Measurements from ENCODE around the gene CES2.
"Not testable (repeated sequence)": the region's sequence is repeated elsewhere in the genome, so short reads cannot be mapped to it uniquely, and the experiment has no call there.

Gene CES2

GRCh38 chr16:66934839-66935313 lies 440 bp upstream of the CES2 start:
- not testable (repeated sequence) for DNase-seq

DNA sequence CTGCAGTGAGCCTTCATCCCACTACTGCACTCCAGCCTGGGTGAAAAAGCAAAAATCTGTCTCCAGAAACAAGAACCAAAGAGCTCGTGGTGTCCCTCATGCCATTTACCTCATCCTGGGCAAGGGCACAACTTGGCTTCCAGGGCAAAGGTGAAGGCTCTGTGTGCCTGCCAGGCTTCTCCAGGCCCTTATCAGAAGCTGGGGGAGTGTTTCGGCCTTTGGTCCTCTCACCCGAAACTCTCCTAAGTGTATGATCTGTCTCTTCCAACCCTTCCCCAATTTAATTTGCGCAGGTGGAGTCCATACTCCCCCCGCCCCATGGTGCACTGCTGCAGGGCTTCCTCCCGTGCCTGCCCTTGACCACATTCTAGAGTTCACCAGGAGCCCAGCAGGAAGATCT lies 1.1 kb downstream of the CES2 start:
- no peak for DNase-seq

GRCh38 chr16:66936889-66937554 lies 1.7 kb downstream of the CES2 start:
- DNase-seq, result no peak

- DNase-seq, result no peak
These were observed 2.5 kb downstream of the CES2 start for GRCh38 chr16:66937725-66938337.

DNA sequence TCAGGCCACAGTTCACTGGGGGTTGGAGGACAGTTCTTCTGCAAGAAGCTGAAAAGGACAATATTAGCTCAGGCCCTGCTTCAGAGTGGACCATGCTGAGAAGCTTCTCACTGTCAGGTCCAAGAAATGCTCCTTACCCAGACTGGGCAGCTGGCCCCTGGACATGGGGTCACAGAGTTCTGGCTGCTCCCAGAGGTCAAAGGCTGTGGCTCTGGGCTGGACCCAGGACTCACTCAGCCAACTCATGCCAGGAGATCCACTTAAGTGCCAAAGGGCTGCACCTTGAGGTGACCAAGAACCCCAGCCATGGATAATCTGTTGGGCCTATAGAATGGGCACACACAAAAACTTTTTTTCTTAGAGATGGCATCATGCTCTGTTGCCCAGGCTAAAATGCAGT lies 4.0 kb downstream of the CES2 start:
- no peak for DNase-seq

DNA sequence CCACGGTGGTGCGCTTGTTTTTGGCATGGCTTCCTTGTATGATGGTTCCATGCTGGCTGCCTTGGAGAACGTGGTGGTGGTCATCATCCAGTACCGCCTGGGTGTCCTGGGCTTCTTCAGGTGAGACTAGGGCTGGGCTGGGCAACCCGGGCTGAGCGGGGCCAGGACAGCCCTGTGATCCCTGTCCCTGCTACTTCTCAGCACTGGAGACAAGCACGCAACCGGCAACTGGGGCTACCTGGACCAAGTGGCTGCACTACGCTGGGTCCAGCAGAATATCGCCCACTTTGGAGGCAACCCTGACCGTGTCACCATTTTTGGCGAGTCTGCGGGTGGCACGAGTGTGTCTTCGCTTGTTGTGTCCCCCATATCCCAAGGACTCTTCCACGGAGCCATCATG lies 4.9 kb downstream of the CES2 start:
- DNase-seq, result no peak

- DNase-seq, result no peak
These were observed 7.7 kb downstream of the CES2 start for GRCh38 chr16:66942981-66943380.

DNA sequence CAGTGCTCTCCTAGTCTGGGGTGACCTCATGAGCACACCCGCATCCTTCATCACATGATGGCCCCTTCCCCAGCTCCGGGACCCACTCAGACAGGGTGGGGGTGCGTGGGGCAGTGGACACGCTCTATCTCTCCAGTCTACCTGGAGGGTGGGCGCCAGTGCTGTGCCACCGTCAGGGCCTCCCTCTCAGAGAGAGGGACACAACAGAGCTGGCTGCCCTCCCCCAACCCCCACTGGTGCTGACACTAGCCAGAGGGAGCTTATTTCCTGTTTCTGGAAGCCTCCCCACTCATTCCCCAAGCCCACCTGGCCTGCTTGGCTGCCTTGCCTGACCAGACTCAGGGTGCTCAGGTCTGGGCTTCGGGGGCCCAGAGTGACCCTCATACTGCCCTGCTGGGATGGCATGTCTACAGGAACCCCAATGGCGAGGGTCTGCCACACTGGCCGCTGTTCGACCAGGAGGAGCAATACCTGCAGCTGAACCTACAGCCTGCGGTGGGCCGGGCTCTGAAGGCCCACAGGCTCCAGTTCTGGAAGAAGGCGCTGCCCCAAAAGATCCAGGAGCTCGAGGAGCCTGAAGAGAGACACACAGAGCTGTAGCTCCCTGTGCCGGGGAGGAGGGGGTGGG lies 8.2 kb downstream of the CES2 start:
- no peak for DNase-seq

DNA sequence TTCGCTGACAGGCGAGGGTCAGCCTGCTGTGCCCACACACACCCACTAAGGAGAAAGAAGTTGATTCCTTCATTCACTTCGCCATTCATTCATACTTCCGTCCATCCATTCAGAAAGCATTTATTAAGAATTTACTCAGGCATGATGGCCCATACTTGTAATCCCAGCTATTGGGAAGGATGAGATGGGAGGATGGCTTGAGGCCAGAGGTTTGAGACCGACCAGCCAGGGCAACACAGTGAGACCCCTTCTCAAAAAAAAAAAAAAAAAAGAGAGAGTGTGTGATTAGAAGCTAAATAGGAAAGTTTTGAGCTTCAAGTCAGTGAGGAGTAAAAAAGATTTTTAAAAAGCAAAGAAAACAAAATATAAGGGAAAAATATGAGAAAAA lies 8.7 kb downstream of the CES2 start:
- DNase-seq, result no peak

DNA sequence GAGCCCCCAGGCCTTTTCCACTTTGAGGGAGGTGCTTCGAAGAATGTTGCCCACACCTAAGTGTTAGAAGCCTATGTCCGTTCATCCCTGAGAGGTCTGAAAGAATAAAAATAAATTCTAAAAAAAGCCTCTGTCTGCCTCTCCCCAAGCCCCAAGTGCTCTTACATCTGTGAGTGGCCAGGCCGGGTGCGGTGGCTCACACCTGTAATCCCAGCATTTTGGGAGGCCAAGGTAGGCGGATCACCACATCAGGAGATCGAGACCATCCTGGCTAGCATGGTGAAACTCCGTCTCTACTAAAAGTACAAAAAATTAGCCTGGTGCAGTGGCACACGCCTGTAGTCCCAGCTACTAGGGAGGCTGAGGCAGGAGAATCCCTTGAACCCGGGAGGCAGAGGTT lies 9.7 kb downstream of the CES2 start:
- DNase-seq, result not testable (repeated sequence)

GRCh38 chr16:66945939-66946338 lies 10.6 kb downstream of the CES2 start:
- DNase-seq, result no peak

DNA sequence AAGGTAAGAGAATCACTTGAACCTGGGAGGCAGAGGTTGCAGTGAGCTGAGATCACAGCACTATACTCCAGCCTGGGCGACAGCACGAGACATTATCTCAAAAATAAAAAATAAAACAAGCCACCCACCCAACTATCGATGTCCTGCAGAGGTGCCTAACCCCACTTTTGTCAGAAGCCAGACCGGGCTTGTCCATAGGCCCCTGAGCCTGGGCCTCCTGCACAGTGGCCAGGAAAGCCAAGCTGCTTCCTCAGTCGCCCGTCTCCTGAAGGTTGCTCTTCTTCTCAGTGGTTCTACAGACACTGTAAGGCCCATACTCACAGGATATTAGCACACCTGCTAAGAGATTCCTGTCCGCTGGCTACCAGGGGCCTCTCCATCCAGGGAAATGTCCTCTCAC lies 11.2 kb downstream of the CES2 start:
- DNase-seq, result no peak

- DNase-seq, result no peak
These were observed 11.6 kb downstream of the CES2 start for GRCh38 chr16:66946974-66947301.

DNA sequence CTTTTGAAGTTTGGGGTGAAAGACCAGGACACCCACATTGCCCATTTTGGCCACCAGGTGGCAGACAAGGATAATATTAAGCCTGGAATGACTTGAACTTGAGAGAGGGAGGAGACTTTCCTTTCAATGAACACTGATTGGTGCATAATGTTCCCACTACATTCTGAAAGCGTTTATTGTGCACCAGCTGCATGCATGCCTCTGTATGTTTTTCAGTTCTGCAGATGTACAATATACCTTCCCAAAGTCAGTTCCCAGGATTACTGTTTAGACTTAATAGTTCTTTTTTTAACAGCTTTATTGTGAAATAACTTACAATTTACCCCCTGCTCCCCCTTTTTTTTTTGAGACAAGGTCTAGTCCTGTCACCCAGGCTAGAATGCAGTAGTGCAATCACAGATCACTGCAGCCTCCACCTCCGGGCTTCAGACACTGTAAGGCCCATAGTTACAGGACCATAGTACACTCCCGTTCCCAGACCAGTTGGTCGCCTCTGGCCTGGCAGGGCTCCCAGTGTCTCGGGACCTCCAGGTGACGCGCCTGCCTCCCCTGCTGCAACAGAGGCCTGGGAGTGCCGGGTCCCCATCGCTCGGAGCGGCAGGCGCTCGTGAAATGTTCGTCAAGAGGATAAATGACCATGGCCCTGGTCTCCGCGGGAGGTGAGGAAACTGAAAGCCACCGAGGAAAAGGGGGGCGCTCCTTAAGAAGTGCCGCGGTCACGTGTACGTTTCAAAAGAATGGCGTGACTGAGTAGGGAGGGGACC lies 12.2 kb downstream of the CES2 start:
- DNase-seq, result peak; percentile 67

DNA sequence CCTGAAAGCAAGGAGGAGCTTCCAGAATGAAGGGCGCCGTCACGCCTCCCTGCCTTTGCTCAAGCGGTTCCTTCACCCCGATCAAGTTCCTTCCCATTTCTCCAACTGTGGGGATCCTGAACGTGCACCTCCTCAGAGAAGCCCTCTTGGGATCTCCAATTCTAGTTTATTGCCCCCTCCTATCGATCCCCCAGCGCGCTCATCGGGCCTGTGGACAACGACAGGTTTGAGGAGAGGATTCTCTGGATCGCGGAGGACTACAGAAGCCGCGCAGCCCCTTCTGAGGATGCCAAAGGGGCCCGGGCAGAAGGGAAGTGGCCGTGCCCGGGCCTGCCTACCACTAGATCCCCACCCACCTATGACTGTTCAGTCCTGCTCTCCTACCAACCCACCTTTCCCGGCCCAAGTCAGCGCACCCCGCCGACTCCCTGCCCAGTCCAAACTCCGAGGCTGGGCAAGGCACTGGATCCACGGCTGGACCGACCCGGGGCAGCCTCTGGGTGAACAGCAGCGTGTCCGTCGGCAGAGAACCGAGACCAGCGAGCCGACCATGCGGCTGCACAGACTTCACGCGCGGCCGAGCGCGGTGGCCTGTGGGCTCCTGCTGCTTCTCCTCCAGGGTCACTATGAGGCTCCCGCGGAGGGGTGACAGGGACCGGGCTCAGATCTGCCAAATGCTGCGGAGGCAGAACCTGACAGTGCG lies 13.0 kb downstream of the CES2 start:
- peak; percentile 63 for DNase-seq

GRCh38 chr16:66948837-66949225 lies 13.5 kb downstream of the CES2 start:
- peak; percentile 41 for DNase-seq

DNA sequence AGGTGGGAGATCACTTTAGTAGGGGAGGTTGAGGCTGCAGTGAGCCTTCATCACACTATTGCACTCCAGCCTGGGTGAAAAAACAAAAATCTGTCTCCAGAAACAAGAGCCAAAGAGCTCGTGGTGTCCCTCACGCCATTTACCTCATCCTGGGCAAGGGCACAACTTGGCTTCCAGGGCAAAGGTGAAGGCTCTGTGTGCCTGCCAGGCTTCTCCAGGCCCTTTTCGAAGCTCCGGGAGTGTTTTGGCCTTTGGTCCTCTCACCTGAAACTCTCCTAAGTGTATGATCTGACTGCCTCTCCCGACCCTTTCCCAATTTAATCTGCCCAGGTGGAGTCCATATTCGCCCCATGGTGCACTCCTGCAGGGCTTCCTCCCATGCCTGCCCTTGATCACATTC lies 14.2 kb downstream of the CES2 start:
- DNase-seq, result no peak

- DNase-seq, result no peak
These were observed 15.1 kb downstream of the CES2 start for GRCh38 chr16:66950437-66950836.

GRCh38 chr16:66950971-66951790 lies 15.9 kb downstream of the CES2 start:
- DNase-seq, result no peak

DNA sequence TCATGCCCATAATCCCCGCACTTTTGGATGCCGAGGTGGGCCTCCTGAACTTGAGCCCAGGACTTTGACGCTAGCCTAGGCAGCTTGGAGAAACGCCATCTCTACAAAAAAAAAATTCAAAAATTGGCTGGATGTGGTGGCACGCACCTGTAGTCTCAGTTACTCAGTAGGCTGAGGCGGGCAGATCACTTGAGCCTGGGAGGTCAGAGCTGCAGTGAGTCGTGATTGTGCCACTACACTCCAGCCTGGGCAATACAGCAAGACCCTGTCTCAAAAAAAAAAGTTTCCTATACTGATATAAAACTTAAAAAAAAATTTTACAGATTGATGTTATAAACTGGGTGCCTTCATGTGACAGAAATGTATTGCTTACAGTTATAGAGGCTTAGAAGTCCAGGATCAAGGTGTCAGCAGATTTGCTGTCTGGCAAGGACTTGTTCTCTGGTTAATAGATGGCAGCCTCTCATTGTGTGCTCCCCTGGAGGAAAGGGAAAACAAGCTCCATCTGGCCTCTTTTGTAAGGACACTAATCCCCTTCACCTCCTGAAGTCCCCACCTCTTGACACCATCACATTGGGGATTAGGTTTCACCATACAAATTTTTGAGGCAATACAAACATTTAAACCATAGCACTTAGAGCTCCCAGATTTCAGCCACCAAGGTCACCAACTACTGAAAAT lies 17.3 kb downstream of the CES2 start:
- no peak for DNase-seq

DNA sequence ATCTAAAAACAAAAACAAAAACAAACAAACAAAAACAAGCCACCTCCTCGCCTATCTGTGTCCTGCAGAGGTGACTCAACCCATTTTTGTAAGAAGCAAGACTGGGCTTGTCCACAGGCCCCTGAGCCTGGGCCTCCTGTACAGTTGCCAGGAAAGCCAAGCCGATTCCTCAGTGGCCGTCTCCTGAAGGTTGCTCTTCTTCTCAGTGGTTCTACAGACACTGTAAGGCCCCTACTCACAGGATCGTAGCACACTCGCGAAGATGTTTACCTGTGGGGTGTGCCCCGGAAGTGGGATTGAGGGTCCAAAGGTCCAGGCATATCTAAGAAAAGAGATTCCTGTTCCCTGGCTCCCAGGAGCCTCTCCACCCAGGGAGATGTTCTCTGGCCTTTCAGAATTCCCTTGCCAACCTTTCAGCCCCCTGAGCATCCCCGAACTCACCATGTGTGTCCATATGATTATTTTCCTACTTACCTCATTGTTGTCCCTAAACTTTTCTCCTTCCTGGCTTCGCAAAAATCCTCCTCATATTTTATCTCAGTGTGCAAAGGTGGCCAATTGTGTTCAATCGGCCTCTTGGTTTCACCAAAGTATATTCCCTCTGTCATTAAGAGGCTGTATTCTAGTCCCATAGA lies 18.3 kb downstream of the CES2 start:
- no peak for DNase-seq
